Stomach (tissue), 4 donors: Measurements from ENCODE around the gene ZNF208.

Experiments used
- CTCF ChIP-seq, 7 experiments: fragments of 450-650 bp in 4 of 7; fragments of 200-600 bp in 3 of 7; sonication (generic) in 3 of 7; IDR thresholded peaks; one replicate each; pipeline ENCODE4 v1.5.1; 2016 to 2019; ENCODE audit warnings: antibody characterized with exemption in 7 of 7, control low read depth in 2 of 7, mild to moderate bottlenecking in 1 of 7
- EP300 ChIP-seq: sonication (generic); formaldehyde crosslinking; IDR thresholded peaks from one replicate; pipeline ENCODE4 v1.6.1; 2017; ENCODE audit warnings: antibody characterized with exemption
- POLR2A ChIP-seq, 4 donors: fragments of 450-650 bp; IDR thresholded peaks; one replicate each; pipeline ENCODE4 v1.6.1; 2016; ENCODE audit warnings: antibody characterized with exemption in 4 of 4, control low read depth in 2 of 4, mild to moderate bottlenecking in 1 of 4, moderate library complexity in 1 of 4

- no peak for TF ChIP-seq CTCF (IDR thresholded peaks at IDR 0.05)
- TF ChIP-seq POLR2A (IDR thresholded peaks at IDR 0.05), result no peak
- no peak for TF ChIP-seq EP300
Observed at GRCh38 chr19:21902571-21902970, 108.2 kb downstream of the ZNF208 start.
